H1 (cell line): ENCODE results near the gene ZC3H7B. TPM values are rescaled to one million over a fixed set of nuclear protein-coding genes. Genes with fewer than 3 reads are reported as not detected.

Experiments used
- CTCF ChIA-PET: fragments of 300-600 bp; sonication (Branson Sonifier 250); formaldehyde crosslinking; loops from one replicate; lab custom pipeline; 2021; ENCODE audit not compliant: partially characterized antibody; lab: Charles Lee
- POLR2A ChIA-PET: fragments of 300-600 bp; sonication (Branson Sonifier 250); formaldehyde crosslinking; loops from one replicate; lab custom pipeline; 2021; ENCODE audit warnings: inconsistent platforms; ENCODE audit not compliant: partially characterized antibody; lab: Charles Lee
- DNase-seq, 2 experiments: peaks; one replicate each; pipeline versions ENCODE4 v3.0.0 to v3.0.0-alpha.2; 2010 to 2022; ENCODE audit warnings: low spot score in 2 of 2, low read depth in 1 of 2, mixed read lengths in 1 of 2
- FAIRE-seq: peaks from 2 replicates; lab custom pipeline; 2011; peaks lifted over from hg19 to GRCh38; lab: Jason Lieb, UNC
- H2AFZ ChIP-seq: 2 replicates; pipeline ENCODE4 v1.8.1; 2012; ENCODE audit warnings: low read length, inconsistent platforms
- H2AK5ac ChIP-seq: 2 replicates; pipeline ENCODE4 v1.6.1; 2013; ENCODE audit warnings: low read depth, low read length
- H2BK120ac ChIP-seq: replicated peaks from 2 replicates; pipeline ENCODE3; 2013; ENCODE audit warnings: low read depth, low read length, inconsistent platforms
- H2BK12ac ChIP-seq: 2 replicates; pipeline ENCODE4 v1.6.1; 2013; ENCODE audit warnings: low read depth, low read length
- H2BK15ac ChIP-seq: 2 replicates; pipeline ENCODE4 v1.6.1; 2013; ENCODE audit warnings: low read length
- H2BK20ac ChIP-seq: 2 replicates; pipeline ENCODE4 v1.6.1; 2013; ENCODE audit warnings: low read length
- H2BK5ac ChIP-seq: 2 replicates; pipeline ENCODE4 v1.6.1; 2013; ENCODE audit warnings: low read depth, low read length
- H3K14ac ChIP-seq: 2 replicates; pipeline ENCODE4 v1.6.1; 2013; ENCODE audit warnings: inconsistent platforms; ENCODE audit not compliant: insufficient read length
- H3K18ac ChIP-seq: 2 replicates; pipeline ENCODE4 v1.6.1; 2013; ENCODE audit warnings: low read length; ENCODE audit errors: extremely low read depth
- H3K23ac ChIP-seq: 2 replicates; pipeline ENCODE4 v1.6.1; 2013; ENCODE audit warnings: inconsistent platforms; ENCODE audit not compliant: insufficient read length
- H3K23me2 ChIP-seq: 2 replicates; pipeline ENCODE4 v1.6.1; 2013; ENCODE audit warnings: low read depth, low read length
- H3K27ac ChIP-seq: 2 replicates; pipeline ENCODE4 v1.6.1; 2011; ENCODE audit warnings: low read depth, low read length, inconsistent platforms
- H3K27me3 ChIP-seq, 4 experiments: replicated peaks in 1 of 4; 1 replicate in 1 of 4; 2 replicates in 3 of 4; pipeline versions ENCODE4 v1.6.1 to v1.8.1; 2011 to 2013; ENCODE audit warnings: low read length in 3 of 4, mild to moderate bottlenecking in 3 of 4, inconsistent platforms in 2 of 4, mixed read lengths in 2 of 4, moderate library complexity in 1 of 4; ENCODE audit not compliant: control insufficient read depth in 3 of 4, insufficient read depth in 3 of 4; ENCODE audit errors: extremely low read depth in 1 of 4
- H3K36me3 ChIP-seq, 4 experiments: 2 replicates each; pipeline versions ENCODE4 v1.6.1 to v1.8.1; 2011 to 2013; ENCODE audit warnings: mild to moderate bottlenecking in 4 of 4, low read length in 3 of 4, moderate library complexity in 2 of 4, control low read depth in 1 of 4, inconsistent platforms in 1 of 4; ENCODE audit not compliant: insufficient read depth in 4 of 4, control insufficient read depth in 2 of 4
- H3K4ac ChIP-seq: replicated peaks from 2 replicates; pipeline ENCODE3; 2013; ENCODE audit warnings: low read length, low read depth, mixed read lengths, inconsistent platforms; ENCODE audit not compliant: insufficient read length
- H3K4me1 ChIP-seq, 4 experiments: replicated peaks in 1 of 4; 1 replicate in 1 of 4; 2 replicates in 3 of 4; pipeline versions ENCODE4 v1.6.1 to v1.8.1; 2011 to 2013; ENCODE audit warnings: low read length in 3 of 4, inconsistent platforms in 2 of 4, mixed read lengths in 1 of 4; ENCODE audit not compliant: insufficient read depth in 4 of 4, control insufficient read depth in 3 of 4
- H3K4me2 ChIP-seq, 2 experiments: 2 replicates each; pipeline versions ENCODE4 v1.6.1 to v1.8.1; 2011 to 2013; ENCODE audit warnings: low read depth in 2 of 2, low read length in 2 of 2, control low read depth in 1 of 2, inconsistent platforms in 1 of 2, mild to moderate bottlenecking in 1 of 2; ENCODE audit not compliant: insufficient read depth in 1 of 2
- H3K4me3 ChIP-seq, 4 experiments: fragments of 200-600, 300-600 bp in 1 of 4; sonication (generic), shearing (Covaris generic), sonication (Bioruptor Twin) in 1 of 4; 2 replicates each; pipeline versions ENCODE4 v1.5.1 to v1.8.1; 2011 to 2016; ENCODE audit warnings: low read length in 4 of 4, low read depth in 3 of 4, control low read depth in 2 of 4, inconsistent platforms in 2 of 4, mild to moderate bottlenecking in 2 of 4, mixed read lengths in 1 of 4, moderate library complexity in 1 of 4; ENCODE audit not compliant: insufficient read depth in 2 of 4; ENCODE audit errors: extremely low read depth in 1 of 4
- H3K56ac ChIP-seq: replicated peaks from 2 replicates; pipeline ENCODE3; 2013; ENCODE audit warnings: low read depth, mild to moderate bottlenecking, mixed read lengths, low read length, inconsistent platforms; ENCODE audit not compliant: insufficient read length
- H3K79me1 ChIP-seq: 2 replicates; pipeline ENCODE4 v1.6.1; 2013; ENCODE audit warnings: low read depth, low read length, control low read depth
- H3K79me2 ChIP-seq, 2 experiments: 2 replicates each; pipeline versions ENCODE4 v1.6.1 to v1.8.1; 2012 to 2013; ENCODE audit warnings: low read length in 2 of 2, mild to moderate bottlenecking in 2 of 2, inconsistent platforms in 1 of 2; ENCODE audit not compliant: insufficient read depth in 2 of 2, control insufficient read depth in 1 of 2
- H3K9ac ChIP-seq, 4 experiments: replicated peaks in 1 of 4; 1 replicate in 1 of 4; 2 replicates in 3 of 4; pipeline versions ENCODE4 v1.6.1 to v1.8.1; 2011 to 2013; ENCODE audit warnings: low read depth in 3 of 4, low read length in 3 of 4, control low read depth in 2 of 4, mild to moderate bottlenecking in 2 of 4, moderate library complexity in 2 of 4, inconsistent platforms in 1 of 4; ENCODE audit errors: extremely low read depth in 1 of 4
- H3K9me3 ChIP-seq, 2 experiments: 2 replicates each; pipeline versions ENCODE4 v1.6.1 to v1.8.1; 2012 to 2013; ENCODE audit warnings: mild to moderate bottlenecking in 2 of 2, moderate library complexity in 2 of 2, control low read depth in 1 of 2, inconsistent platforms in 1 of 2, low read depth in 1 of 2, low read length in 1 of 2, mixed read lengths in 1 of 2; ENCODE audit not compliant: insufficient read depth in 2 of 2
- H4K20me1 ChIP-seq, 2 experiments: replicated peaks in 1 of 2; 2 replicates each; pipeline versions ENCODE3 to v1.8.1; 2011 to 2013; ENCODE audit warnings: inconsistent platforms in 2 of 2, low read length in 2 of 2, mild to moderate bottlenecking in 1 of 2; ENCODE audit not compliant: insufficient read depth in 2 of 2, control insufficient read depth in 1 of 2
- H4K5ac ChIP-seq: 2 replicates; pipeline ENCODE4 v1.6.1; 2013; ENCODE audit warnings: low read length, low read depth, mixed read lengths, inconsistent platforms; ENCODE audit not compliant: insufficient read length
- H4K8ac ChIP-seq: 2 replicates; pipeline ENCODE4 v1.8.0; 2013; ENCODE audit warnings: mild to moderate bottlenecking, moderate library complexity, low read length, inconsistent platforms; ENCODE audit not compliant: insufficient read depth; ENCODE audit errors: extremely low read depth
- H4K91ac ChIP-seq: replicated peaks from 2 replicates; pipeline ENCODE3; 2013; ENCODE audit warnings: low read length, mixed read lengths, inconsistent platforms; ENCODE audit not compliant: insufficient read length
- ASH2L ChIP-seq: fragments of 200-600, 300-600 bp; sonication (generic); IDR thresholded peaks from one replicate; pipeline ENCODE4 v1.7.1; 2017; ENCODE audit warnings: low read length
- CEBPB ChIP-seq: IDR thresholded peaks from 2 replicates; pipeline ENCODE4 v1.6.1; 2012; ENCODE audit warnings: low read depth, low read length
- CHD2 ChIP-seq: IDR thresholded peaks from 2 replicates; pipeline ENCODE4 v1.6.1; 2012; ENCODE audit warnings: low read length, improper control_type of control experiment
- CREB1 ChIP-seq: IDR thresholded peaks from 2 replicates; pipeline ENCODE4 v1.6.1; 2012; ENCODE audit warnings: inconsistent platforms
- SAP30 ChIP-seq: fragments of 300-600 bp; sonication (generic); IDR thresholded peaks from 2 replicates; pipeline ENCODE4 v1.7.1; 2012; ENCODE audit warnings: low read length, moderate library complexity, mild to moderate bottlenecking, inconsistent platforms; ENCODE audit not compliant: insufficient read depth, insufficient replicate concordance
- SIN3A ChIP-seq, 2 experiments: IDR thresholded peaks in 1 of 2; conservative IDR thresholded peaks in 1 of 2; 2 replicates each; pipeline ENCODE4 v1.6.1; 2011 to 2012; ENCODE audit warnings: low read length in 2 of 2, improper control_type of control experiment in 1 of 2, low read depth in 1 of 2, mild to moderate bottlenecking in 1 of 2
- TAF7 ChIP-seq: optimal IDR thresholded peaks from 2 replicates; pipeline ENCODE3; 2011; ENCODE audit warnings: low read depth, mild to moderate bottlenecking, inconsistent platforms, low read length, moderate library complexity, borderline replicate concordance
- YY1 ChIP-seq: IDR thresholded peaks from 2 replicates; pipeline ENCODE4 v1.6.1; 2011; ENCODE audit warnings: low read depth, mild to moderate bottlenecking, low read length
- WGBS, 2 experiments: shearing (Covaris generic) in 1 of 2; methylation state at CpG; one replicate each; pipeline versions ENCODE4 v1.1.6 to v1.1.7; 2013 to 2015; ENCODE audit warnings: low lambda C conversion rate in 2 of 2, mixed read lengths in 2 of 2, inconsistent platforms in 1 of 2, low coverage in 1 of 2, missing lambda C conversion rate in 1 of 2; ENCODE audit not compliant: insufficient replicate concordance in 2 of 2, insufficient coverage in 1 of 2, insufficient read length in 1 of 2; ENCODE audit errors: extremely low coverage in 1 of 2, missing lambda C conversion rate in 1 of 2; 5-methylcytosine and 5-hydroxymethylcytosine counted together
- polyA plus RNA-seq, 7 experiments: library from polyadenylated mRNA; depleted of rRNA in 3 of 7; stranded (reverse) in 5 of 7; unstranded in 2 of 7; fragments of >200 nt in 5 of 7; fragments of 200-250 nt in 2 of 7; gene quantifications; 1 replicate in 5 of 7; 2 replicates in 1 of 7; 4 replicates in 1 of 7; pipeline versions ENCODE4 v1.2.1 to v1.2.3, GENCODE V29; 2011 to 2013; ENCODE audit warnings: missing spikeins in 2 of 7, mixed read lengths in 2 of 7
- total RNA-seq: library from RNA; stranded (reverse); fragmentation: NEBNext Ultra II Directional; extraction: Animal tissue kit (Norgen Biotek cat#: 25700); gene quantifications from 2 replicates; pipeline ENCODE4 v1.2.1, GENCODE V29; 2021
- TF ChIP-seq, protein P1 (sequence below): IDR thresholded peaks from 2 replicates; pipeline ENCODE4 v1.6.1; 2012; ENCODE audit warnings: inconsistent platforms

Gene ZC3H7B
- total and polyA plus RNA-seq, 2 of the 8 experiments (the other 6 are each of a cell fraction or from before 2014, with no cell fraction given) = 35.5 to 78.6 TPM

DNA sequence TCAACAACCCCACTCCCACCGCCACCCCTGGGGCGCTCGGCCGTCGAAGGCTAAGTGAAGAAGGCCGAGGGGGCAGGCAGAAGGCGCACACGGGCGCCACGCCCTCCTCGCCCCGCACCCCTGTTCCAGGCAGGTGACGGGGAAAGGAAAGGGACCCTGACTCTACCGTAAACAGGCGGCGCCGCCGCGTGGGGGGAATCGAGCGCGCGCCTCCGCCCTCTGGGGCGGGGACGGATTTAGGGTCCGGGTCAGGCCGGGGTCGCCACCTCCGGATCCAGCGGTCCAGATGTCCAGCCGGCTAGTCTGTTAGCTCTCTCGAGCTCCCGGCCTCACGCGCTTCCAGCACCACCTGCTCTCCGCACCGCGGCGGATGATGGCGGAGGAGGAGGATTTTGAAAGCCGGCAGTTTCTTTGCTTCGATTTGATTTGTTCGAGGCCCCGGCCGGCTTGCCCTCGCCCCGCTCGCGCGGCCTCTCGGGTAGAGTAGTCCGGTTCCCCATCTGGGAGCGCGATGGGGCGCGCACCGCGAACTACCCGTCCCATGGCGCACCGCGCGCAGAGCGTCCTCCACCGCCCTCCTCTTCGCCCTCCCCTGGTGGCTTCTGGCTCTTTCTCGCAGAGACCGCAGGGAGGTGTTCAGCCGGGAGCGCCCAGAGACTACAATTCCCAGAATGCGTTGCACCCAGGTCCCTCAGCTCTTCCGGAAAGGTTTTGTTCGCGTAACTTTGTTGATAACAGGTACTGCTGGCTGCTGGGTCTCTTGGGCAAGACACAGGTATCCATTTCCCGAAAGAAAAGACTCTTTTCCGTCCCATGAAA, 15.3 kb upstream of the ZC3H7B start, which contains the start of gene RANGAP1:
Gene RANGAP1, minus strand, starts transcription at position 368 of the 819 bp plus-strand sequence. CDS start 5,143 bp downstream, outside the sequence.
- H2BK5ac ChIP-seq = peak within 1 kb of the TSS; percentile 83
- H3K23ac ChIP-seq = no peak within 1 kb of the TSS
- peak; percentile 95 for DNase-seq
- peak within 1 kb of the TSS; percentile 76 to 93 (median 82) for H3K4me3 ChIP-seq
- H3K18ac ChIP-seq = peak within 1 kb of the TSS; percentile 71
- H3K4me2 ChIP-seq = peak within 1 kb of the TSS; percentile 71 to 74
- peak within 1 kb of the TSS; percentile 16 for H3K4ac ChIP-seq
- peak within 1 kb of the TSS; percentile 39 for H4K5ac ChIP-seq
- peak within 1 kb of the TSS; percentile 21 for H2BK120ac ChIP-seq
- H3K14ac ChIP-seq = no peak within 1 kb of the TSS
- peaks cover 4 to 11% of the 10 kb centered on the region in 2 experiments for H4K20me1 ChIP-seq
- H2AK5ac ChIP-seq = peak within 1 kb of the TSS; percentile 4; the same call in 1 of the 2 replicates
- peak within 1 kb of the TSS; percentile 66 to 79 (median 68) for H3K9ac ChIP-seq
- peak within 1 kb of the TSS; percentile 83; the same call in 1 of the 2 replicates for H4K8ac ChIP-seq
- H4K91ac ChIP-seq = peak within 1 kb of the TSS; percentile 41
- H2BK12ac ChIP-seq = peak within 1 kb of the TSS; percentile 50; the same call in 1 of the 2 replicates
- H3K79me2 ChIP-seq = peaks cover 6 to 37% of the 10 kb centered on the region in 2 experiments; a peak in 3 of 4 replicates
- POLR2A ChIA-PET = interaction anchor here (0.6 to 4.5 kb wide), 18 partner anchors 11 to 303 kb away, joined by 3 to 24 read pairs (median 4); partner anchors contain the start of genes PMM1, TEF, TOB2 and ZC3H7B
- H3K9me3 ChIP-seq = no peaks in the 10 kb centered on the region
- no peak within 1 kb of the TSS for H2BK20ac ChIP-seq
- peak within 1 kb of the TSS; percentile 84 for H3K56ac ChIP-seq
- H3K36me3 ChIP-seq = peaks cover 8 to 32% (median 14%) of the 10 kb centered on the region in 4 experiments; a peak in 6 of 8 replicates
- H3K4me1 ChIP-seq = peaks cover 2 to 20% (median 10%) of the 10 kb centered on the region in 4 experiments; a peak in 6 of 7 replicates
- peaks cover 3% of the 10 kb centered on the region; the same call in 1 of the 2 replicates for H3K23me2 ChIP-seq
- FAIRE-seq = peak; percentile 96
- peak within 1 kb of the TSS; percentile 67 for H3K27ac ChIP-seq
- WGBS, 2 experiments = 2% methylated on average over 45 of the region's 77 CpGs; no CpG with 5 or more reads in 1 of the 2 experiments
- CTCF ChIA-PET = interaction anchor here (1.0 to 1.3 kb wide), 4 partner anchors 13 to 231 kb away, joined by 3 read pairs; no protein-coding TSS in a partner anchor
- no peaks in the 10 kb centered on the region for H3K27me3 ChIP-seq
- H2BK15ac ChIP-seq = no peak within 1 kb of the TSS
- peaks cover 10% of the 10 kb centered on the region; the same call in 1 of the 2 replicates for H3K79me1 ChIP-seq
- peak within 1 kb of the TSS; percentile 6; the same call in 1 of the 2 replicates for H2AFZ ChIP-seq
- TF ChIP-seq SAP30 (no peak), CEBPB (peak; percentile 60; the same call in 1 of the 2 replicates), YY1 (peak; percentile 87), TAF7 (peak; percentile 42), CHD2 (peak; percentile 50; the same call in 1 of the 2 replicates), CREB1 (peak; percentile 97), ASH2L (peak; percentile 92), SIN3A (conservative IDR thresholded peaks at IDR 0.05 in 1 of 2, IDR thresholded peaks at IDR 0.05 in 1 of 2; ENCODE audit: low read depth in 1 of 2, low read length in 2 of 2) (peak; percentile 90 to 92; a peak in 2 of 4 replicates)
- TF ChIP-seq, protein P1, sequence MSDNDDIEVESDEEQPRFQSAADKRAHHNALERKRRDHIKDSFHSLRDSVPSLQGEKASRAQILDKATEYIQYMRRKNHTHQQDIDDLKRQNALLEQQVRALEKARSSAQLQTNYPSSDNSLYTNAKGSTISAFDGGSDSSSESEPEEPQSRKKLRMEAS = peak; percentile 81; the same call in 1 of the 2 replicates
